HCT116 (cell line): ENCODE results near the gene C1orf94.

ENCODE experiments used
- ATF3 ChIP-seq: IDR thresholded peaks from 2 replicates; pipeline ENCODE4 v1.6.1; 2012
- EGR1 ChIP-seq: IDR thresholded peaks from 2 replicates; pipeline ENCODE4 v1.6.1; 2012; ENCODE audit warnings: low read depth
- EZH2 ChIP-seq: fragments of 200-600 bp; sonication (generic); IDR thresholded peaks from 2 replicates; pipeline ENCODE4 v1.6.1; 2017; ENCODE audit warnings: antibody characterized with exemption, mixed run types
- JUND ChIP-seq: IDR thresholded peaks from 2 replicates; pipeline ENCODE4 v1.6.1; 2012
- POLR2A ChIP-seq: IDR thresholded peaks from 2 replicates; pipeline ENCODE4 v1.7.0; 2011; ENCODE audit warnings: borderline replicate concordance; ENCODE audit not compliant: insufficient read depth, insufficient read length; ENCODE audit errors: extremely low read depth
- TCF7L2 ChIP-seq: IDR thresholded peaks from 2 replicates; pipeline ENCODE4 v1.7.0; 2011; ENCODE audit warnings: borderline replicate concordance, inconsistent platforms; ENCODE audit not compliant: insufficient read depth, insufficient read length; ENCODE audit errors: extremely low read depth
- ZNF274 ChIP-seq: fragments of 200-500 bp; sonication (Bioruptor generic); IDR thresholded peaks from 2 replicates; pipeline ENCODE4 v1.6.1; 2014; ENCODE audit warnings: mild to moderate bottlenecking, low read depth, low read length, inconsistent platforms
- TF ChIP-seq, protein P1 (sequence below), 3 experiments: fragments of 200-600 bp in 1 of 3; sonication (generic) in 1 of 3; IDR thresholded peaks in 2 of 3; conservative IDR thresholded peaks in 1 of 3; 2 replicates each; pipeline ENCODE4 v1.5.1; 2012 to 2017; ENCODE audit warnings: low read depth in 2 of 3, low read length in 2 of 3, antibody characterized with exemption in 1 of 3, borderline replicate concordance in 1 of 3, control low read depth in 1 of 3, mild to moderate bottlenecking in 1 of 3, mixed read lengths in 1 of 3, mixed run types in 1 of 3, moderate library complexity in 1 of 3; ENCODE audit not compliant: insufficient read depth in 1 of 3
- TF ChIP-seq, protein P2 (sequence below): IDR thresholded peaks from 2 replicates; pipeline ENCODE4 v1.6.1; 2012; ENCODE audit warnings: low read depth

DNA sequence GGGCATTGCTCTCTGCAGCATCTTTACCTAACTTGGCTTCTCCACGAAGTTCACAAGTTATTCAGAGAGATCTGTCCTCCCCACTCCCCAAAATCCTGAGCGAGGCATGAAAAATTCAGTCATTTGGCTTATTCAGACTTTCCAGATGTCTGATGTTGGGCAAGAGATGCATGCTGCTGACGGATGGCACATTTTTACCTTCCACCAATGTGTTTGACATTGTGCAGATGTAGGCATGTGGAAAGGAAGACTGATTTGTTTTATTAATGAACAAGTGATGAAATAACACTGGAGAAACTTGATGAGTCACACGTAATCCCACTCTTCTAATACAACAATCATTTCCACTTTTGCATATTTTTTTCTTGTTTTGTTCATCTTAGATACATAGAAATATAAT lies 86.7 kb downstream of the C1orf94 start:
- TF ChIP-seq ATF3 (no peak), POLR2A (no peak), TCF7L2 (no peak), EZH2 (no peak), ZNF274 (no peak), JUND (no peak), EGR1 (no peak)
- TF ChIP-seq, protein P1, sequence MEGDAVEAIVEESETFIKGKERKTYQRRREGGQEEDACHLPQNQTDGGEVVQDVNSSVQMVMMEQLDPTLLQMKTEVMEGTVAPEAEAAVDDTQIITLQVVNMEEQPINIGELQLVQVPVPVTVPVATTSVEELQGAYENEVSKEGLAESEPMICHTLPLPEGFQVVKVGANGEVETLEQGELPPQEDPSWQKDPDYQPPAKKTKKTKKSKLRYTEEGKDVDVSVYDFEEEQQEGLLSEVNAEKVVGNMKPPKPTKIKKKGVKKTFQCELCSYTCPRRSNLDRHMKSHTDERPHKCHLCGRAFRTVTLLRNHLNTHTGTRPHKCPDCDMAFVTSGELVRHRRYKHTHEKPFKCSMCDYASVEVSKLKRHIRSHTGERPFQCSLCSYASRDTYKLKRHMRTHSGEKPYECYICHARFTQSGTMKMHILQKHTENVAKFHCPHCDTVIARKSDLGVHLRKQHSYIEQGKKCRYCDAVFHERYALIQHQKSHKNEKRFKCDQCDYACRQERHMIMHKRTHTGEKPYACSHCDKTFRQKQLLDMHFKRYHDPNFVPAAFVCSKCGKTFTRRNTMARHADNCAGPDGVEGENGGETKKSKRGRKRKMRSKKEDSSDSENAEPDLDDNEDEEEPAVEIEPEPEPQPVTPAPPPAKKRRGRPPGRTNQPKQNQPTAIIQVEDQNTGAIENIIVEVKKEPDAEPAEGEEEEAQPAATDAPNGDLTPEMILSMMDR (IDR thresholded peaks at IDR 0.05 in 2 of 3, conservative IDR thresholded peaks at IDR 0.05 in 1 of 3; ENCODE audit: borderline replicate concordance in 1 of 3, insufficient read depth in 1 of 3, low read depth in 2 of 3, low read length in 2 of 3), result no peak
- TF ChIP-seq, protein P2, sequence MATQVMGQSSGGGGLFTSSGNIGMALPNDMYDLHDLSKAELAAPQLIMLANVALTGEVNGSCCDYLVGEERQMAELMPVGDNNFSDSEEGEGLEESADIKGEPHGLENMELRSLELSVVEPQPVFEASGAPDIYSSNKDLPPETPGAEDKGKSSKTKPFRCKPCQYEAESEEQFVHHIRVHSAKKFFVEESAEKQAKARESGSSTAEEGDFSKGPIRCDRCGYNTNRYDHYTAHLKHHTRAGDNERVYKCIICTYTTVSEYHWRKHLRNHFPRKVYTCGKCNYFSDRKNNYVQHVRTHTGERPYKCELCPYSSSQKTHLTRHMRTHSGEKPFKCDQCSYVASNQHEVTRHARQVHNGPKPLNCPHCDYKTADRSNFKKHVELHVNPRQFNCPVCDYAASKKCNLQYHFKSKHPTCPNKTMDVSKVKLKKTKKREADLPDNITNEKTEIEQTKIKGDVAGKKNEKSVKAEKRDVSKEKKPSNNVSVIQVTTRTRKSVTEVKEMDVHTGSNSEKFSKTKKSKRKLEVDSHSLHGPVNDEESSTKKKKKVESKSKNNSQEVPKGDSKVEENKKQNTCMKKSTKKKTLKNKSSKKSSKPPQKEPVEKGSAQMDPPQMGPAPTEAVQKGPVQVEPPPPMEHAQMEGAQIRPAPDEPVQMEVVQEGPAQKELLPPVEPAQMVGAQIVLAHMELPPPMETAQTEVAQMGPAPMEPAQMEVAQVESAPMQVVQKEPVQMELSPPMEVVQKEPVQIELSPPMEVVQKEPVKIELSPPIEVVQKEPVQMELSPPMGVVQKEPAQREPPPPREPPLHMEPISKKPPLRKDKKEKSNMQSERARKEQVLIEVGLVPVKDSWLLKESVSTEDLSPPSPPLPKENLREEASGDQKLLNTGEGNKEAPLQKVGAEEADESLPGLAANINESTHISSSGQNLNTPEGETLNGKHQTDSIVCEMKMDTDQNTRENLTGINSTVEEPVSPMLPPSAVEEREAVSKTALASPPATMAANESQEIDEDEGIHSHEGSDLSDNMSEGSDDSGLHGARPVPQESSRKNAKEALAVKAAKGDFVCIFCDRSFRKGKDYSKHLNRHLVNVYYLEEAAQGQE, result no peak
